Kidney tubule cell (primary cell): ENCODE measurements around the gene GALK1.
"Not testable (repeated sequence)": the region's sequence is repeated elsewhere in the genome, so short reads cannot be mapped to it uniquely, and the experiment has no call there.

Experiments used
- DNase-seq: peaks from one replicate; pipeline ENCODE4 v3.0.0-alpha.2; 2018; ENCODE audit warnings: low spot score

GALK1 gene

DNA sequence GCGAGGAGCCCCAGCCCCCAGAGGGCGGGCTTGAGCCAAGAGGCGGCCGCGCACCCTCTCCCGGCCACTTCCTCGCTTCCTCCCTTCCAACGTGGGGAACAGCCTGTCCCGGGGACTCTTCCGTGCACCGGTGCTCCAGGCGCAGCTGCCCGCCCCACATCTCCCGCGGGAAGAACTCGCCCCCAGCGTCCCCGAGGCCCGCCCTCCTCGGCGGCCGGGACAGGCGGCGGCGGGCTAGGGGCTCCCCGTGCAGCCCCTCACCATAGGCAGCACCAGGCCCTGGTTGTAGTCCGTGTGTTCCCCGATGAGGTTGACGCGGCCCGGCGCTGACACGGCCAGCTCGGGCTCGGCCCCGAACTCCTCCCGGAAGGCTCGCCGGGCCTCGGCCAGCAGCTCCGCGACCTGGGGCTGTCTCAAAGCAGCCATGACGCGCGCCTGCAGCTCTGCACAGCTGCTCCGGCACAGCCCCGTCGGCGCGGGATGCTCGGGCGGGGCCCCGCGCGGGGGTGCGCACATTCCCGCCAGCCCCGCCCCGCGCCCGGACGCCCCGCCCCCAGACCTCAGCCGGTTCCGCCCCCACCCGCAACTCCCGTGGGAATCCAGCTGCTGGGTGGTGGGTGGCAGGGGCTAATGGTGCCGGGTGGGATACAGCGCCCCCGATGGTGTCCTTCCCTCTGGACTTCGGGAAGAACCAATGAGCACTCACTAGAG, at the start of gene GALK1:
Gene GALK1 (minus strand): TSS at position 482 of the 711 bp plus-strand sequence. CDS start 56 bp downstream, at position 426.
- DNase-seq, result peak; percentile 66

DNA sequence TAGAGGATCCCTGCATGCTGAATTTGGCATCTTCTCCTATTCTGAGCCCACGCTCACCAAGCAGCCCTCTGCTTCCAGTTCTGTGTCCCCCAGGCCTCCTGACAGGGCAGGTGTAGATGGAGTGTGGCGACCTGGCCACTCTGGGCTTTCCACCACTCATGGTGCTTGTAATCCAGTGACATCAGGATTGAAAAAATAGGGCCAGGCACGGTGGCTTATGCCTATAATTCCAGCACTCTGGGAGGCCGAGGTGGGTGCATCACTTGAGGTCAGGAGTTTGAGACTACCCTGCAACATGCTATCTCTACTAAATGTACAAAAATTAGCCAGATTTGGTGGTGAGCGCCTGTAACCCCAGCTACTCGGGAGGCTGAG, 49.0 kb upstream of the GALK1 start:
- DNase-seq, result no peak

DNA sequence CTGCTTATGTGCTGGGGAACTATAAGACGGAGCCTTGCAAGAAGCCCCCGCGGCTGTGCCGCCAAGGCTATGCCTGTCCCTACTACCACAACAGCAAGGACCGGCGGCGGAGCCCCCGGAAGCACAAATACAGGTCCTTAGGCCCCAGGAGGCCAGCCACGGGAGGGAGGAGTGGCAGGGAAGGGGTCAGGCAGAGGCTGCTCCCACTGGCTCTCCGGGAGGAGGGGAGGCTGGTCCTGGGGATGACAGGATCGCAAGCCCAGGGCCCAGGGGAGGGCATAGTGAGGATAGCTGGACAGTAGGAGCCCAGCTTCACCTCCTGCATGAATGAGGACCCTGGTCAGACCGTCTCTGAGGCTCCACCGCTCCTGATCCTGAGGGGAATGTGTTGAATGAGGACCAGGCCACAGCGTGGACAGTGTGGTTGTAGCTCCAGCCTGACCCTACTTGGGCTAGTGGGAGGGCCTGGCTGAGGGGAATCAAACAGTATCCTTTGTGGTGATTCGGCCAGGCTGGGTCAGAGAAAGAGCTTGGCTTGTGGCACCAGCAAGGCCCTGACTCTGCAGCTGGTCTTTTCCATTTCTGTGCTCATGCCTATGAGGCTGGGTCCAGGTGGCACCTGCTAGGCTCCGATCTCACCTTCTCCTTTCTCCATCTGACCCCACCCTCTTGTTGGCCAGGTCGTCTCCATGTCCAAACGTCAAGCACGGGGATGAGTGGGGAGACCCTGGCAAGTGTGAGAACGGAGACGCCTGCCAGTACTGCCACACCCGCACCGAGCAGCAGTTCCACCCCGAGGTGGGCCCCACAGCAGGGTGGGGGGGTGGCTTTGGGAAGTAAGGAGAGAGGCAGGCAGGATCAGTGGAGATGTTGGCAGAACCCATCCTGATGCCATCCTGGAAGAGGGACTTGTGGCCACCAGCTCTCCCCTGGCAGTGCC, 48.4 kb upstream of the GALK1 start:
- no peak for DNase-seq

DNA sequence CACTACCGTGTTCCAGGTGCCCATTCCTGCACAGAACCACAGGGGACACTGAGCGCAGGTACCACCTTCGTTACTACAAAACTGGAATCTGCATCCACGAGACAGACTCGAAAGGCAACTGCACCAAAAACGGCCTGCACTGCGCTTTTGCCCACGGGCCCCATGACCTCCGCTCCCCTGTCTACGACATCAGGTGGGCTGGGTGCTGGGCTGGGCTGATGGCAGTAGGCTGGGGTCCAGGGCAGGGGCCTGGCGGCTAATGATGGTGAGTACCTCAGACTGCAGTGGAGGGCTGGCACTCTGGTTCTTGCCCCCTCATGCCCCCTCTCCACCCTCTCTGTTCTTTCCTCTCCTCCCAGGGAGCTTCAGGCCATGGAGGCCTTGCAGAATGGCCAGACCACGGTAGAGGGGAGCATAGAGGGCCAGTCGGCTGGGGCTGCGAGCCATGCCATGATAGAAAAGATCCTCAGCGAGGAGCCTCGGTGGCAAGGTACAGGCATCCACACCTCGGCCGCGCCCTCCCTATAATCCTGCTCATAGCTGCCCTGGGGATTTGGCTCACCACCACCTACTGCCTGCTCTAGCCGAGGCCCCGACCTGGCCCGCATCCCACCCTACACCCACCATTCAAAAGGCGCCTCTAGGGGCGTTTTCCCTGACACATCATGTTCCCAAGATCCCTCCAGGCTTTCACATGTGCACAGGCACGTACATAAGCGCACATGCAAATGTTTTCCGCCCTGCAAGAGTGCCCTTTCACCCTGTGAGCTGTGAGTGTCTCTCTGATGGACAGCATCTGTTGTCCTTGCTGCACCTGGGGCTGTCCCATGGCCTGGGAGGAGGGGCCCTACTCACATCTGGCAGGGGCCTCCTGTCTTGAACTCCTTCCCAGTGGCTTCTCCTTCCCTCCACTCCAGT, 47.4 kb upstream of the GALK1 start:
- no peak for DNase-seq

- no peak for DNase-seq
These were observed 46.2 kb upstream of the GALK1 start for GRCh38 chr17:75811174-75811573.

DNA sequence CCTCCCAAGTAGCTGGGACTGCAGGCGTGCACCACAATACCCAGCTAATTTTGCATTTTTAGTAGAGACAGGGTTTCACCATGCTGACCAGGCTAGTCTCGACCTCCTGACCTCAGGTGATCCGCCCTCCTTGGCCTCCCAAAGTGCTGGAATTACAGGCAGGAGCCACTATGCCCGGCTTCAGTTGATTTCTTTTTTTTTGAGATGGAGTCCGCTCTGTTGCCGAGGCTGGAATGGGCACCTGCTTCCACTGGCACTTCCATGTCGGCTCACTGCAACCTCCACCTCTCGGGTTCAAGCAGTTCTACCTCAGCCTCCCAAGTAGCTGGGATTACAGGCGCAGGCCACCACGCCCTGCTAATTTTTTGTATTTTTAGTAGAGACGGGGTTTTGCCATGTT, 45.8 kb upstream of the GALK1 start:
- not testable (repeated sequence) for DNase-seq

DNA sequence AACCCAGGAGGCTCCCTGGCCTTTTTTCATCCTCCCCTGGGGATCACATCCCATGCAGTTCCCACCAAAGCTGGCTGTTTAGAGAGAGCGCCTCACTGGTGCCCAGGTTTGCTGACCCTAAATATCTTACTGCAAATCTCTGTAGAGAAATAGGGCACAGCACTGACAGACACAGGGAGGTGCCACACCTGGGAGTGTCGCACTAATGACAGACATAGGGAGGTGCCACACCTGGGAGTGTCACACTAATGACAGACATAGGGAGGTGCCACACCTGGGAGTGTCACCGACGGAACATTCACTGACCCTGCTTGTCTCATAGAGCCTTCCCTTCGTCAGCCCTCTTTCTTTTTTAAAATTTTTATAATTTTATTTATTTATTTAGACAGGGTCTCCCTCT, 45.2 kb upstream of the GALK1 start:
- DNase-seq, result no peak

DNA sequence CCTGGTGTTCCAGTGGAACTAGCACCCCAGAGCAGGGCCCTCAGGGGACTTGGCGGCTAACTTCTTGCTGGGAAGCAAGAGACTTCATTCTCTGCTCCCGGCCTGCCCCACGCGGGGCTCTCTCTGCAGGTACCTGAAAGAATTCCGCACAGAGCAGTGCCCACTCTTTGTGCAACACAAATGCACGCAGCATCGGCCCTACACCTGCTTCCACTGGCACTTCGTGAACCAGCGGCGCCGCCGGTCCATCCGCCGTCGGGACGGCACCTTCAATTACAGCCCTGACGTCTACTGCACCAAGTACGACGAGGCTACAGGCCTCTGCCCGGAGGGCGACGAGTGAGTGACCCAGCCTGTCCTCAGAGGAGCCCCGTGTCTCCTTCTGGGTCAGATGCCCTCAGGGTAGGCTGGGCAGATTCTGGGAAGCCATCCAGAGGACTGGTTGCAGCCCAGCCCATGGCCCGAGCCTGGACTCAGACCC, 44.7 kb upstream of the GALK1 start:
- no peak for DNase-seq

DNA sequence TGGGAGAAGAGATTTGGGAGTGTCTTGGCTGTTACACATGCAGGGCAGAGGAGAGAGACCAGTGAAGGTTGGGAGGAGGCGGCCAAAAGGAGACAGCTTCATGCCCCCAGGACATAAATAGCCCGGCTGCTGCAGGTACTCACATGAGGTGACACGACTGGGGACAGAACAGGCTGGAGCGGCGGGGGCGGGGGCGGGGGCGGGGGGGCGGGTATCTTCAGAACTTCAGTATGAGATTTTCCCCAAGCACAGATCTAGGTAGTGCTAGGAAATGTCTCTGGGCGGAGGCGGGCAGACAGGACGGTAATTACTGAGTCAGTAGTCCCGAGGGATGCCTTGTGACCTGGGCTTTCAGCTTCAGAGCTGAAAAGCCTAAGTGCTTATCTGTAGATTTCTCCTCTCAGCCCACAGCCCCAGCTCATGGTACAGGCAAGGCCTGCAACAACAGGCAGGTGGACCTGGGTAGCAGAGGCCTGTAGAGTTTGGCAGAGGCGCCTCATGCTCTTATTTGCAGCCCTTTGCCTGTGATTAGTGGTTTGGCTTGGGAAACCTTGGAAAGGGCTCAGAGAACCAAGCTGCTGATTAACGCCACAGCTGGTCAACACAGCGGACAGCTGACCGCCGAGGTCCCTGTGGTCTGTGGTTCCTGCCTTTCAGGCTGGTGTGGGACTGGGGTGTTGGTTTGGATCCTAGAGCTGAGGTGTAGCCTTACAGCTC, 44.1 kb upstream of the GALK1 start:
- DNase-seq, result peak; percentile 22

- DNase-seq, result no peak
These were observed 43.5 kb upstream of the GALK1 start for GRCh38 chr17:75808549-75808904.

GRCh38 chr17:75807861-75808260, 42.9 kb upstream of the GALK1 start:
- no peak for DNase-seq

- no peak for DNase-seq
These were observed 42.0 kb upstream of the GALK1 start for GRCh38 chr17:75806822-75807500.

GRCh38 chr17:75803883-75804282, 38.9 kb upstream of the GALK1 start:
- DNase-seq, result no peak

DNA sequence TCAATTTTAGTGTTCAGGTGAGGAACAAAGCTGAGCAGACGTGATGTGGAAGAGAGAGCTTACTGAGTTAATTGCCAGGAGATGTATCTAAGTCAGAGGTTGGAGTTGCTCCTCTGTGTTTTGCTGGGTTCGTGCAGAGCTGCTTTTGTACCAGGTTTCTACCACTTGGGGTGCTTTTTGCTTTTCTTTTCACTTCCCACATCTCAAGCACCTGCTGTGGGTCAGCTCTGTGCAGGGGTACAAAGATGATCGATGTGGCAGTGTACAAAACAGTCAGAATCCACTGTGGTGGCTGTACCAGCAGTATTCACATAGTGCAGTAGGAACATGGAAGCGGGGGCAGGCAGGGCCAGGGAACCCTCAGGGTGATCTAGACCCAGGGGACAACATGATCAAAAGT, 34.4 kb upstream of the GALK1 start:
- DNase-seq, result no peak

DNA sequence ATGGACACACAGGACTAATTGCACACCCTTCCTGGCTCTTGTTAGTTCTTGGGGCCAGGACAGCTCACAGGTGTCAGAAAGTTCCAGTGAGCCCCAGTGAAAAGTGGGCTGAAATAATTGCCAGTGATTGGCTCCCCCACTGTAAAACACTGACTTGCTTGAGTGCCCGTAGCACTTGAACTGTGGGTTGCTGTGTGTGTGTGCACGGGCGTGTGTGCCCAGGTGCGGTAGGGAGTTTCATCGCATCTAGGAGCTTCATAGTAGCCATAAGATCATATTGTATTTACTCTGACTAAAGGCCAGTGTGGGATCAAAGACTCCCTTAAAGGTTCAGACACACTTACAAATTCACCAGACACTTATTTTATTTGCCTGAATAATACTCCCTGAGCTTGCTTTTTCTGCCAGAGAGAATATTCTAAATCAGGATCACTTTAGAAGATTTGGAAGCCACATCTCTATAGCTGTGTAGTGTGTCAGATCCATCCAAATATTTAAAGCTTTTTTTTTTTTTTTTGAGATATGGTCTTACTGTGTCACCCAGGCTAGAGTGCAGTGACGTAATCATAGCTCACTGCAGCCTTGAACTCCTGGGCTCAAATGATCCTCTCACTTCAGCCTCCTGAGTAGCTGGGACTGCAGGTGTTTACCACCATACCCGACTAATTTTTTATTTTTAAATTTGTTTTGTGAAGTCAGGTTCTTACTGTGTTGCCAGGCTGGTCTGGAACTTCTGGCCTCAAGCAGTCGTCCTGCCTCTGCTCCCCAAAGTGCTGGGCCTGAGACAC, 31.0 kb upstream of the GALK1 start:
- no peak for DNase-seq

GRCh38 chr17:75793460-75793859, 28.5 kb upstream of the GALK1 start:
- DNase-seq, result no peak

GRCh38 chr17:75791254-75791653, 26.3 kb upstream of the GALK1 start:
- DNase-seq, result no peak

DNA sequence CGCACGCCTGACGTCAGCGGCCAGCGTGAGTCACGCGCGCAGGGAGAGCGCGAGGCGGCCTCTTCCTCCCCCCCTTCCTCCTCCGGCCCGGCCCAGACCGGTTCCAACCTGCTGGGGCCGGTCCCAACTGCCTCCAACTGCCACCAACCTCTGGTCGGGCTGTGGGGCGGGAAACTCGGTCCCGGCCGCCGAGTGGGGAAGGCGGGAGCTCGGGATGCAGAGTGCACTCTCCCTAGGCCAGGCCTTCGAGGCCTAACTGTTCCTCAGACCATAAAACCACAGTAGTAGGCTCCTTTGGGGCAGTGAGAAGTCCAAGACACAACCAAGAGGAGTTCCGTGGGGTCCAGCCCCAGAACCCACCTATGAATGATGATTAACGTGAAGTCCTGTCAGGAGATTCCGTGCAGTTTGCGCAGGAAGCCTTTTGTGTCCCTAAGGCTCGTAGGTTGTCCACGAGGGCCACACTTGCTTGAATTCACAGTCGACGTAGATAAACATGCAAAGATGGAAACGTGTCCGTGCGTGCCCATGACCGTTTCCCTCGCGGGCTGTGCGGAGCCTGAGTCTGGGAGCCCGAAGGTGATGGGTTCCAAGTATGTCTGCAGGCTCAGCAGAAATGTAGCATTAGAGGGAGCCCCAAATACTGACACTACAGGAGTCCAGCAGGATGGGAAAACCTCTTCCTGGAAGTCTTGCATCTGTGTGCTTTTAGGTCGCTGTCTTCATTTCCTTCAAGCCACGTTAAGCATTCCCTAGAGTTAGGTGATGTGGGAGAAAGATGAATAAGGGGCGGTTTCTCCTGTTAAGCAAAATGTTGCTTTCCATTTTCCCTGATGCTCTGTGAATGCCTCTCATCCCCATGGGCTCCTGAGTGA, 20.3 kb upstream of the GALK1 start:
- peak; percentile 93 for DNase-seq

- peak; percentile 99 for DNase-seq
These were observed 19.6 kb upstream of the GALK1 start, which contains the start of gene UNK for GRCh38 chr17:75784473-75785015. Gene UNK, plus strand, starts transcription at chr17:75784806. Its CDS starts 75 bp downstream, at chr17:75784881.
